ENCODE data around the gene SNPH.

SNPH gene

GRCh38 chr20:1287306-1287705, 21.2 kb downstream of the SNPH start:
- no peak for DNase-seq (ENCODE audit: low read depth, low spot score)

- DNase-seq (ENCODE audit: low read depth, low spot score), result no peak
Measured at GRCh38 chr20:1287787-1288569, 21.9 kb downstream of the SNPH start.

DNA sequence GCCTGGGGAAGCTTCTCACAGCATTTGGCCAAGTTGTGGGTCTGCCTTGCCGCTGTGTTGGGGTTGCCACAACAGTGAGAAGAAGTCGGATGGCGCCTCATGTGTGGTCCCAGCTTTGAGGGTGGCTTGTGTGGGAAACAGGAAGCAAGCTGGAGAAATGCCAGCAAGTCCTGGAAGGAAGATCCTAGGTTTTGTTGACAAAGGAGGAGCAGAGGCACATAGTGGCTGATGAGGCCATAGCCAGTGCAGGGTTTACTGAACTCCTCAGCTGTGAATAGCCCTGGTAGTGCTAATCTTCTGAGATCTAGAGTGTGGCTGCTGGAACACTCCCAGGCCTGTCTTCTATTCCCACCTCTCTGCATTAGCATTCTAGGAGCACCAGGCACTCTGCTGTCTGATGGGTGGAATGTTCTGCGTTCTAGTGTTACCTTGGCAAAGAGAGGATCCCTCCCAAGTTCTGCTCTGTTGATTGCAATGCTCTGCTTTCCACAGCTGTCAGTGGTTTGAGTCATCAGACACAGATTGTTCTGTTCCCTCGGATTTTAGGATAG, 25.2 kb downstream of the SNPH start:
- DNase-seq (ENCODE audit: low read depth, low spot score), result no peak

GRCh38 chr20:1292620-1293019, 26.5 kb downstream of the SNPH start:
- DNase-seq (ENCODE audit: low read depth, low spot score), result no peak

GRCh38 chr20:1293641-1294379, 27.7 kb downstream of the SNPH start:
- DNase-seq (ENCODE audit: low read depth, low spot score), result no peak

- no peak for DNase-seq (ENCODE audit: low read depth, low spot score)
Measured at GRCh38 chr20:1294497-1294896, 28.4 kb downstream of the SNPH start.

DNA sequence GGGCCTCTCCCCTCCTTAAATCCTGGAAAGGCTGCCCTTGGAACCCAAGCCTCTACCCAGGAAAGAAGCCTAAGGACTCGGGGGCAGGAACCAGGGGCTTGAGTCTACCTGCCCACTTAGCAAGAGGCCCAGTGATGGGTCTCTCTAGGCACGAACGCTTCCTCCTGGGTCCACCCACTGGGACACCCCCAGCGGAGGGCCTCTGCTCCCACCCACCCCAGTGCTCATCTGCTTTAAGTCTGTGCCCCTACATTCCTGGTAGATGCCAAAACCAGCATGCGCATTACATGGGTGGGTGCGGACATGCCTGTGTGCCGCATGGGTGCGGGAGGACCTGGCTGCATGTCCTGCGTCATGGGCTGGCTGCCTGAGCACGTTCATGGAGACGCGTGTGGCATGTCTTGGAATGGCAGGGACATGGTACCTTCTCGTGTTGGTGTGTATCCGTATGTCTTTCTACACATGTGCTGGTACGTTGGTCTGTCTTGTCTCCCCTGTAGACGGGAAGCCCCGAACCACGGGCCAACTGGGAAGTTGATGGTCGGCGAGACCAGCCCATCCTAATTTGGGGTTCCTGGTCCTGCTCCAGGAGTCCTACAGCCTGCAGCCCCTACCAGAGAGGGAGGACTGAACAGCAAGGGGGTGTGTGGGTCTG, 29.3 kb downstream of the SNPH start:
- DNase-seq (ENCODE audit: low read depth, low spot score), result no peak

DNA sequence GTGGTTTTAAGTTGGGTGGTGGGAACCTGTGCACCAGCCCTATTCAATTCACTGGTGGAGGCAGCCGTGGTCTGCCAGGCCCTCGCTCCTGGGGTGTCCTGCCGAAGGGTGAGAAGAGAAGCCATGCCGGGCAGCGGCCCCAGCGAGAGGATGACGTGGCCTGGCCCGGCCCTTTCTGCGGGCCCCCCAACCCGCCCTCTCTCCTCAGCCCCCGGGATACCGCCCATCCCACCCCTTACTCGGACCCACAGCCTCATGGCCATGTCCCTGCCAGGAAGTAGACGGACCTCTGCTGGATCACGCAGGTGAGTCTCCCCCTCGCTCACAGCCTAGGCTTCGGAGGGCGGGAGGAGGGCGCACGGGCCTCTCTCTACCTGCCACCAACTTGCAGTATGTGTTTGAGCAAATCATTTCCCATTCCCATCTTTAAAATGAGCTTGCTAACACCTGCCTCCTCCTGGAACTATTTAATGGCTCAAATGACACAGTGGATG, 30.1 kb downstream of the SNPH start:
- no peak for DNase-seq (ENCODE audit: low read depth, low spot score)

DNA sequence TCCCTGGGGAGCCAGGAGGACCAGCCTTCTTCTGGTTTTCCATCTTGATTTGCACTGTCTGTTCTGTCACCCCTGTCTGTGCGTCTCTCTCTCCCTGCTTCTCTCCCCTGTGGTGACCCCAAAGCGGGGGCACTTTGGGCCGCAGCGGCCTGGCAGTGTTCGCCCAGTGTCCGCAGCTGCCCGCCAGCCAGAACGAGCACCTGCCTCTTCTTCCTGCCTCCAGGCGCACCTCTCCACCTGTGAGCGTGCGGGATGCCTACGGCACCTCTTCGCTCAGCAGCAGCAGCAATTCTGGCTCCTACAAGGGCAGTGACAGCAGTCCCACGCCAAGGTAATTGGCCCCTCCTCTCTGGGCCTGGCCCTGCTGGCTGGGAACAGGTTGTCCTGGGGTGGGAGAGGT, 30.8 kb downstream of the SNPH start:
- no peak for DNase-seq (ENCODE audit: low read depth, low spot score)

DNA sequence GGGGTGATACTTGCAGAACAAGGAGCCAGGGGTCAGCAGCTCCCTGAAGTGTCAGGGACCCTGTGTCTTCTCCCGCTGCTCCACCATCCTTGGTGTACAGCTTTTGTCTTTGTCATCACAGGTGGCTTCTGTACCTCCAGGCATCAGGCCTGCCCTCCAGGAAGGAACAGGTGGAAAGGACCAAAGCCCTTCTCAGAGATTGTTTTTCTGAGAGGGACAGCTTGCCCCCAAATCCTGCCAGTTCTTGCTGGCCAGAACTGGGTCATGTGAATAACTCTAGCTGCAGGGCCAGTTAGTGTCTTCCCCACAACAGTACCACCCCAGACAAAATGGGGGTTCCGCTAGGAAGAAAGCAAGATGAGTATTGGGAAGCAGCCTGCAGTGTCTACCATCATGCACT, 31.4 kb downstream of the SNPH start:
- DNase-seq (ENCODE audit: low read depth, low spot score), result no peak

GRCh38 chr20:1298166-1298565, 32.1 kb downstream of the SNPH start:
- DNase-seq (ENCODE audit: low read depth, low spot score), result no peak

GRCh38 chr20:1298888-1299511, 32.9 kb downstream of the SNPH start:
- no peak for DNase-seq (ENCODE audit: low read depth, low spot score)

- no peak for DNase-seq (ENCODE audit: low read depth, low spot score)
Measured at GRCh38 chr20:1299522-1299921, 33.4 kb downstream of the SNPH start.

- no peak for DNase-seq (ENCODE audit: low read depth, low spot score)
Measured at GRCh38 chr20:1300083-1300840, 34.2 kb downstream of the SNPH start.

DNA sequence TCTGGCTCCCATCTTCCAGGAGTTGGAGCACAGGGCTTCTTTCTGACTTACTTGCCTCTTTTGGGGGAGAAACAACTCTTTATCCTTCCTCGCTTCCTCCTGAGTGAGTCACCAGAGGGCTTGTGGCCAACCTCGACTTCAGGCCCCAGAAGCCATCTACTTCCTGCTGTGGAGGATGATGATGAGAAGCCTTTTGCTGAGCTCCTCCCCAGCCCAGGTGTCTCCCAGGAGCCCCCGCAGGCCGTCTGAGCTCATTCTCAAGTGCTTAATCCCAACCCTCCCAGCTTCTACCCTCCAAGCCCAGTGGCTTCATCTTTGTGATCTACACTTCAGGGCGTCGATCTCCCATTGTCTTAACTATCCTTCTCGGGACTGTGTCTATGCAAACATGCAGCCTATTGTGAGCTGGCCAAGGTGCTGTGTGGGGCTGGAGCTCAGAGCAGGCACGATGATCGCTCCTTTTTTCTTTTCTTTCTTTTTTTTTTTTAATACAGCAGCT, 35.0 kb downstream of the SNPH start:
- DNase-seq (ENCODE audit: low read depth, low spot score), result peak; percentile 62

GRCh38 chr20:1302685-1303541, 36.8 kb downstream of the SNPH start:
- DNase-seq (ENCODE audit: low read depth, low spot score), result no peak

- DNase-seq (ENCODE audit: low read depth, low spot score), result no peak
Measured at GRCh38 chr20:1304710-1305515, 38.8 kb downstream of the SNPH start.

DNA sequence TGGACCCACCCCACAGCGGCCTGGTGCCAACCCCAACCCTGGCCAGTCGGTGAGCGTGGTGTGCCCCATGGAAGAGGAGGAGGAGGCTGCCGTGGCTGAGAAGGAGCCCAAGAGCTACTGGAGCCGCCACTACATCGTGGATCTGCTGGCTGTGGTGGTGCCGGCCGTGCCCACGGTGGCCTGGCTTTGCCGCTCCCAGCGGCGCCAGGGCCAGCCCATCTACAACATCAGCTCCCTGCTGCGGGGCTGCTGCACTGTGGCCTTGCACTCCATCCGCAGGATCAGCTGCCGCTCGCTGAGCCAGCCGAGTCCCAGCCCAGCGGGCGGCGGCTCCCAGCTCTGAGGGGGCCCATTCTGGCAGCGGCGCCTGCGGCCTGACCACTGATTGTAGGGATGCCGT, 39.6 kb downstream of the SNPH start:
- DNase-seq (ENCODE audit: low read depth, low spot score), result no peak
